CMK (cell line): Measurements from ENCODE around the gene ACTR5.
A peak's percentile ranks its signal among the peaks of the same experiment; 100 is the strongest.
"Not testable (repeated sequence)": the region's sequence is repeated elsewhere in the genome, so short reads cannot be mapped to it uniquely, and the experiment has no call there.

Experiments
- DNase-seq: peaks from one replicate; pipeline ENCODE4 v3.0.0-alpha.2; 2010; ENCODE audit warnings: low read depth

ACTR5 gene

DNA sequence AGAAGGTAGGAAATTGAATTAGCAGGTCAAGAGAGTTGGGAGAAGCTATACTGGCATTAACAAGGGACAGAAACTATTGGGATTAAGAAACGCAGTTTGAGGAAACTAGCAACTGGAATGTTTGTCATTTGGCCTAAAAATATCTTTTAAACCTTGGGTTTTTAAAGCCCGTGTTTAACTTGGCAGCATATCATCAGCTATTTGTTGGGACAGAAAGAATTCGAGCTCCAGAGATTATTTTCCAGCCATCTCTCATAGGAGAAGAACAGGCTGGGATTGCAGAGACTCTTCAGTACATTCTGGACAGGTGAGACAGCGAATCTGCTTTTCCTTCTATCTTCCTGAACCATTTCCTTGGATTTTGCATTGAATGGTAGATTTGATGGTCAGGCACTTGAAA, 17.8 kb downstream of the ACTR5 start:
- no peak for DNase-seq

GRCh38 chr20:38769376-38770295, 21.4 kb downstream of the ACTR5 start:
- no peak for DNase-seq

- no peak for DNase-seq
Observed at GRCh38 chr20:38770546-38770945, 22.3 kb downstream of the ACTR5 start.

DNA sequence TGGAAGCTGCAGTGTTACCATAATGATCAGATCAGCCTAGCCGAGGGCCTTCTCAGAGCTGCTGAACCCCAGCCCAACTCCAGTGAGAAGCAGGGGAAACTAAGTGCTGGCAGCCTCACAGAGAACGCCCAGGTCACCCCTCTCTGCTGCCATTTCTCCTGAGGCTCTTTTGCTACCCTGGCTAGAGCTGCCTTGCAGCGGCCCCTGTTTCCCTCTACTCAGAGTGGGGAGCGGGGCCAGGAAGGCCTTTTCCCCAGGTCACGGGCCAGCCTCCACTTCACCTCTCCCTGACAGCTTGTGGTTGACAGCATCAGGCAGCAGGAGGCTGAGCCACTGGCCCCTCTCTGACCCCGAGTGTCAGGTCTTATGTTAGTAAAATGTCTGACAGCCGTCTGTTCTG, 22.7 kb downstream of the ACTR5 start:
- DNase-seq, result no peak

- DNase-seq, result no peak
Observed at GRCh38 chr20:38771621-38772020, 23.4 kb downstream of the ACTR5 start.

DNA sequence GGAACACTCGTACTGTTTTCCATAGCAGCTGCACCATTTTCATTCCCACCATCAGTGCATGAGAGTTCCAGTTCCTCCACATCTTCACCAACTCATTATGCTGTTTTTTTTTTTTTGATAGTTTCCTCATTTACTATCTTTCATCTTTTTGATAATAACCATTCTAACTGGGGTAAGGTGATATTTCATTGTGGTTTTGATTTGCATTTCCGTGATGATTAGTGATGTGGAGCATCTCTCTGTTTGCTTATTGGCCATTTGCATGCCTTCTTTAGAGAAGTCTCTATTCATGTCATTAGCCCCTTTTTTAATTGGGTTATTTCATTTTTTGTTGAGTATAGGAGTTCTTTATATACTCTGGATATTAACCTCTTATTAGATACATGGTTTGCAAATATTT, 25.9 kb downstream of the ACTR5 start:
- DNase-seq, result no peak

GRCh38 chr20:38776363-38776762, 28.1 kb downstream of the ACTR5 start:
- no peak for DNase-seq

GRCh38 chr20:38779247-38780097, 31.2 kb downstream of the ACTR5 start:
- DNase-seq, result no peak

DNA sequence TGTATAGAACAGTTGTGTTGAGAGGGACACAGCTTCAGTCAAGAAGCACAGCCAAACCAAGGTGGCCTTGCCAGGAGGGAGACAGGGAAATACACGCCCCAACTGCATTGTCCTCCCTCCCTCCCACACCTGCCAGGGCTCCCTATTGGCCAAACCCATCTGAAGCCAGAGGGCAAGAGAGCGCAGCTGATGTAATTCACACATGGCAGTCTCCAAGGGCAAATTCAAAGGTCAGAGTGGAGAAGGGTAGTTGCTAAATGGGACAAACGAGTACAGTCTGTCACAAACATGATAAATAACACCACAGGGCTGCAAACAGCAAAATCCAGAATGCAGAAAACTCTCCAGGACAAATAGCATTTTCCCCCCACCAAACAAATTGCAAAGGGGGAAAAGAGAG, 34.0 kb downstream of the ACTR5 start:
- no peak for DNase-seq

GRCh38 chr20:38787870-38788269, 39.6 kb downstream of the ACTR5 start:
- no peak for DNase-seq

DNA sequence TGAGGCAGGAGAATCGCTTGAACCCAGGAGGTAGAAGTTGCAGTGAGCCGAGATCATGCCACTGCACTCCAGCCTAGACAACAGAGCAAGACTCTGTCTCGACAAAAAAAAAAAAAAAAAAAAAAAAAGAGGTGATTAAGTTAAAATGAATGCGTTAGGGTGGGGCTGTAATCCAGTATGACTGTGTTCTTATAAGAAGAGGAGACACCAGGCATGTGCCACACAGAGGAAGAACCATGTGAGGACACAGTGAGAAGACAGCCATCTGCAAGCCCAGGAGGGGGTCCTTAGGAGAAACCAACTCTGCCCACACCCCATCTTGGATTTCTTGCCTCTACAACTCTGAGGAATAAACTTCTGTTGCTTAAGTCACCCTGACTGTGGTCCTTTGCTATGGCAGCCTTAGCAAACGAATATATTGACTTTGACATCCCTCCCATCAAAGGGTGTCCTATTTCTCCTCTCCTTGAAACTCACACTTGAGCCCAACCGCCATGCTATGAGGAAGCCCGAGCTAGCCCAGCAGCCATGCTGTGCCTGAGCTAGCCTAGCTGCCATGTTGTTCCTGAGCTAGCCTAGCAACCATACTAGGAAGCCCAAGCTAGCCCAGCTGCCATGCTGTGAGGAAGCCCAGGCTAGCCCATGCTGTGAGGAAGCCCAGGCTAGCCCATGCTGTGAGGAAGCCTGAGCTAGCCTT, 41.4 kb downstream of the ACTR5 start:
- no peak for DNase-seq

DNA sequence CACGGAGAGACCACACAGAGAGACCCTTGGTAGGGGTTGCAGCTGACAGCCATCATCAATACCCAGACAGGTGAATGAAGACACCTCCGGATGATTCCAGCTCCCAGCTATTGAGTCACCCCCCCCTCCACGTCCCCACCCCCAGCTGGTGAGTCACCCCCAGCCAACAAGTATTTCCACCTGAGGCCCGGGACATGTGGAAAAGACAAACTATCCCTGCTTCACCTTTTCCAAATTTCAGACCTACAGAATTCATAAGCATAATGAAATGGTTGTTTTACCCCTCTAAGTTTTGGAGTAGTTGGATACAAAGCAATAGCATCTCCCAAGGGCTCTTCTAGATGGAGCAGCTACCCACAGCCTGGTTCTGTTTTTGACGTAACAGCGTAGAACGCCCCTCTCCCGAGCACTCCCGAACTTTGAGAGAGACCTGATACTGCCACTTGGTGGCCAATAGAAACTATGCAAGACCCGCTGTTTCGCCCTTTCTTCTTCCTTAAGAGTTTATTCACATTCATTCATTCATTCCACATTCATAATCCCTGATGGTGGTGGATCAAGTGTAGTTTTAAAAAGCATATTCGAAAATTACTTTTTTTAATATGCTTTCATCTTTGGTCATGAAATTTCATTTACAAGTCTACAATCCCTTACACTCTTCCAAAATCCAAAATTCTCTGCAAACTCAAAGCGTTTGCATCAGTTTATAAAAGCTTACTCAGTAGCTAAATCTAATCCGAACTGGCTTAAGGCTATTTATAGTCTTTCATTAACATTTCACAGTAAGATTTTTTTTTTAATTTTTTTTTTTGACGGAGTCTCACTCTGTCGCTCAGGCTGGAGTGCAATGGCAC, 42.2 kb downstream of the ACTR5 start:
- no peak for DNase-seq

GRCh38 chr20:38791291-38791690, 43.0 kb downstream of the ACTR5 start:
- no peak for DNase-seq

DNA sequence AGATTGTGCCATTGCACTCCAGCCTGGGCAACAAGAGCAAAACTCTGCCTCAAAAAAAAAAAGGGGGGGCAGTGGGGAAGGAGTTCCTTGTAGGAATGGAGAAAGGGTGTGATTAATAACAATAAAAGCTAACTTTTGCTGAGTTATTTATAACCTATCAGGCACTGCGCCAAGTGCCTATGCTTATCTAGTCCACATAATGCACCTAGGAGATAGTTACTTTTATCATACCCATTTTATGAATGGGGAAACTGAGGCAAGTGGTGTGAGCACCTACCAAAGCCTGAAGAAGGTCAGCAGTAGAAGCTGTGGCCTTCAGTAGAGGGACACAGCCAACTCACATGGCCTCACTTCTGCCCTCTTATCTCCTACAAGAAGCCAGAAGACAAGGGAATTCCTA, 43.7 kb downstream of the ACTR5 start:
- DNase-seq, result no peak

DNA sequence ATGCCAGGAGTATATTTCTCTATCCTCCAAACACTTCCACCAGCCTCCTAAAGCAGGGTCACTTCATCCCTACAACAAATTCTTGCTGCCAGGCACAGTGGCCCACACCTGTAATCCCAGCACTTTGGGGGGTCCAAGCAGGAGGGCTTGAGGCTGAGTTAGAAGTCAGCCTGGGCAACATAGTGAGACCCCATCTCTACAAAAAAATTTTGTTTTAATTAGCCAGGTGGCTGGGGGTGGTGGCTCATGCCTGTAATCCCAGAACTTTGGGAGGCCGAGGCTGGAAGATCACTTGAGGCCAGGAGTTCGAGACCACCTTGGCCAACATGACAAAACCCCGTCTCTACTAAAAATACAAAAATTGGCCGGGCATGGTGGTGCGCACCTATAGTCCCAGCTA, 45.8 kb downstream of the ACTR5 start:
- DNase-seq, result not testable (repeated sequence)

DNA sequence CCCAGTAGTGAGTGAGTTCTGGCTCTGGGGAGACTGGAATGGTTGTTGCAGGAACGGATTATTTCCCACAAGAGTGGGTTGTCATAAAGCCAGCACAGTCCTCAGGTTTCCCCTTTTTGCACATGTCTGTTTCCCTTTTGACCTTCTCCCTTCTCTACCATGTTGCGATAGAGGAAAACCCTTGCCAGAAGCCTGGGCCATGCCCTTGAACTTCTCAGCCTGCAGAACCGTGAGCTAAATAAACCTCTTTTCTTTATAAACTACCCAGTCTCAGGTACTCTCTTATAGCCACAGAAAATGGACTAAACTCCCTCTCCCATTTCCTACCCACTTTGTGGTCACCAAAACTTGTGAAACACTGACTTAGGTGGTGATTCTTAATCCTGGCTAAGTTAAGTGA, 50.0 kb downstream of the ACTR5 start:
- DNase-seq, result no peak

DNA sequence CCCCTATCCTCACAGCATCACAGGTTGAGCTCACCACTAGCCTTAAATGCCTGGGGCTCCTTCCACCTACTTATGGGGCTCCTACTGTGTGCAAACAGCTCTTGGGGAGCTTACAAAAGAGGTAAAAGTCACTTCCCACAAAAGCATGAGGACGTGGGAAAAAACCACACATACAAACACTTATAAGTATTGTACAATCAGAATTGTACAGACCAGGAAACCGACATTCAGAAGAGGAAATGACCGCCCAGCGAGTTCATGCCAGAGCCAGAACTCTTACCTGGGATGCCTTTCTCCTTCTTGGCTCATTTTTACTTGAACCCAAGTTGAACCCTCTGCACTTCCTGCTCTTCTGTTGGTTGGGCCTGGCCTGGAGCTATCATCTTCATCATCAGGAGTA, 50.9 kb downstream of the ACTR5 start:
- DNase-seq, result no peak

GRCh38 chr20:38800882-38801281, 52.6 kb downstream of the ACTR5 start:
- no peak for DNase-seq

DNA sequence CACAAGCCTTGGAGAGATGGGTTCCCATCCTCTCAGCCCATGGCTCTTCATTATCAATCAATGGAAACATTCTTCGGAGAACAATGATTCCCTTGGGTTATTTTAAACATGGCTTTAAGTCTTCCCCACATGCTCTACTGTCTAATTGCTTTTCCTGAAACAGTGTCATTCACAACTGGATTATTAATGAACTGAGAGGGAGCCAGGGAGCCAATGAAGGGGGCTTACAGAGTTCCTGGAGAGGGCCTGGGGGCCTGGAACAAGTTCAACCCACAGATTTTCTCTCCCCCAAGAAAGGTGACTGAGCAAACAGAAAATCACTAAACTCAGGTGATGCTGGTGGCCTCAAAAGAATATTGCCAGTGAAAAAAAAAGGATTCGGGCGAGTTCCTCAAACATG, 56.0 kb downstream of the ACTR5 start:
- DNase-seq, result no peak

DNA sequence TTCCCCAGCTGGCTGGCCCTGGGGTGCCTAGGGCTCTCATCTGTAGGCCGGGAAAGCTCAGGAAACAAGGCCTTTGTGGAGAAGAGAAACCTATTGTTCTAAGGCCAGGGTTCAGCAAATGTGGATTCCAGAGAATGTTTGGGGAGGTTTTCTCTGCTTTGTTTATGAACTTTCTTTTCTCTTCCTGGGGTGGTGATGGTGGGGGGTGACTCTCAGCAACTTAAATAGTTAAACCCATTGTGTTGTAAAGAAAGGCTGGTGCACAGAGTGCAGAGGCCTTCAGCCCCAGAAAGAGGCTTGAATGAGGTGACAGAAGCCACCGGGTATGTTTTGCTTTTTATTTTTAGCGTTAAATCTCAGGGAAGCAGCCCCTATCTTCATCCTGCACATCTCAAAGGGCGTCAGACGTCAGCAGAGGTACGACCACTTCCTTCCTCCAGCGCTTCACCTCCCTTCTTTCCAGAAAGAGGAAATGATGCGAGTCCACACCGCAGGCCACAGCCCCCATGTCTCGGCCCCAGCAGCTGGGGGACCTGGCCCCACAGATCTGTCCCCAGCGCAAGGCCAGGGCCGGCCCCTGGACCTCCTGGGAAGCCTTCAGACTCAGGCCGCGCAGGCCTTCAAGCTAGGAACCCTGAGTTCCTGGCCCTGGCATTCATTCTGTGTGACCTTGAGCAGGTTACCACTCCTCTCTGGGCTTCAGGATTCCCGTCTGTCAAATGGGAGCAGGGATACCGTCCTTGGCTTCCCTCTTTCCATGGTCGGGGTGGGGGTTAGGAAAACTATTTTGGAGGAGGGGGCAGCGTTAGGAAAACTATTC, 56.6 kb downstream of the ACTR5 start:
- DNase-seq, result peak; percentile 66

- DNase-seq, result no peak
Observed at GRCh38 chr20:38805502-38805957, 57.3 kb downstream of the ACTR5 start, which contains the start of gene PPP1R16B. Gene PPP1R16B, plus strand, starts transcription at chr20:38805697. Its CDS starts 30,229 bp downstream, at chr20:38835926.
